K562 (cell line): Measurements from ENCODE around the gene PTPN18. TPM values are rescaled to one million over a fixed set of nuclear protein-coding genes. Genes with fewer than 3 reads are reported as not detected.

Experiments
- ARID1B ChIP-seq: fragments of 450-650 bp; IDR thresholded peaks from 2 replicates; pipeline ENCODE4 v1.6.1; 2016; ENCODE audit warnings: antibody characterized with exemption, mild to moderate bottlenecking, inconsistent platforms
- EZH2 ChIP-seq: IDR thresholded peaks from 2 replicates; pipeline ENCODE4 v1.6.1; 2012; ENCODE audit warnings: low read depth, mild to moderate bottlenecking, inconsistent platforms, low read length, borderline replicate concordance
- NBN ChIP-seq: fragments of 450-650 bp; IDR thresholded peaks from 2 replicates; pipeline ENCODE4 v1.6.1; 2016; ENCODE audit warnings: low read depth, mild to moderate bottlenecking
- NR0B1 ChIP-seq: fragments of 450-650 bp; IDR thresholded peaks from one replicate; pipeline ENCODE4 v1.6.1; 2018; ENCODE audit warnings: mild to moderate bottlenecking, moderate library complexity; ENCODE audit not compliant: partially characterized antibody
- TSHZ1 ChIP-seq: fragments of 250-450 bp; sonication (Bioruptor Pico); IDR thresholded peaks from 2 replicates; pipeline ENCODE4 v1.4.0; 2020; ENCODE audit warnings: mild to moderate bottlenecking, moderate library complexity
- ZZZ3 ChIP-seq: fragments of 450-650 bp; IDR thresholded peaks from 2 replicates; pipeline ENCODE4 v1.6.1; 2016; ENCODE audit warnings: antibody characterized with exemption, mild to moderate bottlenecking, moderate library complexity
- polyA plus RNA-seq, 8 experiments: library from polyadenylated mRNA; depleted of rRNA in 4 of 8; stranded (reverse) in 5 of 8; unstranded in 3 of 8; fragments of >200 nt; fragmentation: Nextera tagmentation in 2 of 8; fragmentation: Illumina TruSeq in 1 of 8; extraction: Ambion mirVana in 2 of 8; extraction: Trizol in 1 of 8; gene quantifications; 2 replicates each; pipeline versions ENCODE4 v1.2.1 to v1.2.3, GENCODE V29; 2011 to 2014; ENCODE audit warnings: inconsistent platforms in 1 of 8, missing spikeins in 1 of 8
- total RNA-seq, 7 experiments: library from RNA; depleted of rRNA in 6 of 7; stranded (reverse); fragments of >200 nt in 6 of 7; fragmentation: Illumina TruSeq in 2 of 7; extraction: Trizol in 2 of 7; gene quantifications; 2 replicates each; pipeline versions ENCODE4 v1.2.1 to v1.2.3, GENCODE V29; 2011 to 2021; ENCODE audit warnings: low replicate concordance in 1 of 7
- TF ChIP-seq, protein P1 (sequence below): fragments of 250-450 bp; sonication (Bioruptor Pico); IDR thresholded peaks from 2 replicates; pipeline ENCODE4 v1.9.0; 2021; ENCODE audit warnings: mild to moderate bottlenecking, inconsistent platforms
- TF ChIP-seq, protein P2 (sequence below): fragments of 150-350 bp; IDR thresholded peaks from 2 replicates; pipeline ENCODE4 v1.6.1; 2014; ENCODE audit warnings: low read depth, mild to moderate bottlenecking, low read length, borderline replicate concordance
- TF ChIP-seq, protein P3 (sequence below): fragments of 250-450 bp; sonication (Bioruptor Pico); IDR thresholded peaks from 2 replicates; pipeline ENCODE4 v1.5.0; 2021; ENCODE audit warnings: mild to moderate bottlenecking, borderline replicate concordance

Gene PTPN18
- total and polyA plus RNA-seq, 9 of the 15 experiments (the other 6 are each of a cell fraction or from before 2014, with no cell fraction given), result 11.6 to 90.7 (median 49.6) TPM

GRCh38 chr2:130372055-130372832, 16.4 kb downstream of the PTPN18 start (continued):
- TF ChIP-seq TSHZ1 (CRISPR knock-in tag), result no peak
- no peak; the same call in 1 of the 2 replicates for TF ChIP-seq ARID1B
- no peak for TF ChIP-seq EZH2
- 0 out of 2 replicates have a peak, but pooled peaks have one; percentile 51 for TF ChIP-seq NBN
- TF ChIP-seq, protein P1, sequence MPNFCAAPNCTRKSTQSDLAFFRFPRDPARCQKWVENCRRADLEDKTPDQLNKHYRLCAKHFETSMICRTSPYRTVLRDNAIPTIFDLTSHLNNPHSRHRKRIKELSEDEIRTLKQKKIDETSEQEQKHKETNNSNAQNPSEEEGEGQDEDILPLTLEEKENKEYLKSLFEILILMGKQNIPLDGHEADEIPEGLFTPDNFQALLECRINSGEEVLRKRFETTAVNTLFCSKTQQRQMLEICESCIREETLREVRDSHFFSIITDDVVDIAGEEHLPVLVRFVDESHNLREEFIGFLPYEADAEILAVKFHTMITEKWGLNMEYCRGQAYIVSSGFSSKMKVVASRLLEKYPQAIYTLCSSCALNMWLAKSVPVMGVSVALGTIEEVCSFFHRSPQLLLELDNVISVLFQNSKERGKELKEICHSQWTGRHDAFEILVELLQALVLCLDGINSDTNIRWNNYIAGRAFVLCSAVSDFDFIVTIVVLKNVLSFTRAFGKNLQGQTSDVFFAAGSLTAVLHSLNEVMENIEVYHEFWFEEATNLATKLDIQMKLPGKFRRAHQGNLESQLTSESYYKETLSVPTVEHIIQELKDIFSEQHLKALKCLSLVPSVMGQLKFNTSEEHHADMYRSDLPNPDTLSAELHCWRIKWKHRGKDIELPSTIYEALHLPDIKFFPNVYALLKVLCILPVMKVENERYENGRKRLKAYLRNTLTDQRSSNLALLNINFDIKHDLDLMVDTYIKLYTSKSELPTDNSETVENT (CRISPR knock-in tag), result peak; percentile 88; the same call in 1 of the 2 replicates
- TF ChIP-seq NR0B1, result no peak
- TF ChIP-seq ZZZ3, result no peak
- TF ChIP-seq, protein P2, sequence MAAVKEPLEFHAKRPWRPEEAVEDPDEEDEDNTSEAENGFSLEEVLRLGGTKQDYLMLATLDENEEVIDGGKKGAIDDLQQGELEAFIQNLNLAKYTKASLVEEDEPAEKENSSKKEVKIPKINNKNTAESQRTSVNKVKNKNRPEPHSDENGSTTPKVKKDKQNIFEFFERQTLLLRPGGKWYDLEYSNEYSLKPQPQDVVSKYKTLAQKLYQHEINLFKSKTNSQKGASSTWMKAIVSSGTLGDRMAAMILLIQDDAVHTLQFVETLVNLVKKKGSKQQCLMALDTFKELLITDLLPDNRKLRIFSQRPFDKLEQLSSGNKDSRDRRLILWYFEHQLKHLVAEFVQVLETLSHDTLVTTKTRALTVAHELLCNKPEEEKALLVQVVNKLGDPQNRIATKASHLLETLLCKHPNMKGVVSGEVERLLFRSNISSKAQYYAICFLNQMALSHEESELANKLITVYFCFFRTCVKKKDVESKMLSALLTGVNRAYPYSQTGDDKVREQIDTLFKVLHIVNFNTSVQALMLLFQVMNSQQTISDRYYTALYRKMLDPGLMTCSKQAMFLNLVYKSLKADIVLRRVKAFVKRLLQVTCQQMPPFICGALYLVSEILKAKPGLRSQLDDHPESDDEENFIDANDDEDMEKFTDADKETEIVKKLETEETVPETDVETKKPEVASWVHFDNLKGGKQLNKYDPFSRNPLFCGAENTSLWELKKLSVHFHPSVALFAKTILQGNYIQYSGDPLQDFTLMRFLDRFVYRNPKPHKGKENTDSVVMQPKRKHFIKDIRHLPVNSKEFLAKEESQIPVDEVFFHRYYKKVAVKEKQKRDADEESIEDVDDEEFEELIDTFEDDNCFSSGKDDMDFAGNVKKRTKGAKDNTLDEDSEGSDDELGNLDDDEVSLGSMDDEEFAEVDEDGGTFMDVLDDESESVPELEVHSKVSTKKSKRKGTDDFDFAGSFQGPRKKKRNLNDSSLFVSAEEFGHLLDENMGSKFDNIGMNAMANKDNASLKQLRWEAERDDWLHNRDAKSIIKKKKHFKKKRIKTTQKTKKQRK, result no peak
- TF ChIP-seq, protein P3, sequence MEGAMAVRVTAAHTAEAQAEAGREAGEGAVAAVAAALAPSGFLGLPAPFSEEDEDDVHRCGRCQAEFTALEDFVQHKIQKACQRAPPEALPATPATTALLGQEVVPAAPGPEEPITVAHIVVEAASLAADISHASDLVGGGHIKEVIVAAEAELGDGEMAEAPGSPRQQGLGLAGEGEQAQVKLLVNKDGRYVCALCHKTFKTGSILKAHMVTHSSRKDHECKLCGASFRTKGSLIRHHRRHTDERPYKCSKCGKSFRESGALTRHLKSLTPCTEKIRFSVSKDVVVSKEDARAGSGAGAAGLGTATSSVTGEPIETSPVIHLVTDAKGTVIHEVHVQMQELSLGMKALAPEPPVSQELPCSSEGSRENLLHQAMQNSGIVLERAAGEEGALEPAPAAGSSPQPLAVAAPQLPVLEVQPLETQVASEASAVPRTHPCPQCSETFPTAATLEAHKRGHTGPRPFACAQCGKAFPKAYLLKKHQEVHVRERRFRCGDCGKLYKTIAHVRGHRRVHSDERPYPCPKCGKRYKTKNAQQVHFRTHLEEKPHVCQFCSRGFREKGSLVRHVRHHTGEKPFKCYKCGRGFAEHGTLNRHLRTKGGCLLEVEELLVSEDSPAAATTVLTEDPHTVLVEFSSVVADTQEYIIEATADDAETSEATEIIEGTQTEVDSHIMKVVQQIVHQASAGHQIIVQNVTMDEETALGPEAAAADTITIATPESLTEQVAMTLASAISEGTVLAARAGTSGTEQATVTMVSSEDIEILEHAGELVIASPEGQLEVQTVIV (CRISPR knock-in tag), result no peak
